IPS-15b (cell line): ENCODE data around the gene HGD.
"Not testable (repeated sequence)": the region's sequence is repeated elsewhere in the genome, so short reads cannot be mapped to it uniquely, and the experiment has no call there.

Source experiments
- H3K27me3 ChIP-seq: one replicate; pipeline ENCODE4 v1.6.1; 2013; ENCODE audit warnings: low read length; ENCODE audit not compliant: control insufficient read depth, insufficient read depth
- H3K36me3 ChIP-seq: one replicate; pipeline ENCODE4 v1.6.1; 2013; ENCODE audit warnings: low read length; ENCODE audit not compliant: control insufficient read depth, insufficient read depth
- H3K4me1 ChIP-seq: one replicate; pipeline ENCODE4 v1.6.1; 2013; ENCODE audit warnings: mild to moderate bottlenecking, low read length; ENCODE audit not compliant: control insufficient read depth, insufficient read depth
- H3K4me3 ChIP-seq: one replicate; pipeline ENCODE4 v1.5.1; 2013; ENCODE audit warnings: low read depth, low read length
- H3K9ac ChIP-seq: one replicate; pipeline ENCODE4 v1.6.1; 2013; ENCODE audit warnings: low read depth, mild to moderate bottlenecking, low read length
- H3K9me3 ChIP-seq: one replicate; pipeline ENCODE4 v1.6.1; 2013; ENCODE audit warnings: mild to moderate bottlenecking, low read length; ENCODE audit not compliant: control insufficient read depth, insufficient read depth

The HGD gene

DNA sequence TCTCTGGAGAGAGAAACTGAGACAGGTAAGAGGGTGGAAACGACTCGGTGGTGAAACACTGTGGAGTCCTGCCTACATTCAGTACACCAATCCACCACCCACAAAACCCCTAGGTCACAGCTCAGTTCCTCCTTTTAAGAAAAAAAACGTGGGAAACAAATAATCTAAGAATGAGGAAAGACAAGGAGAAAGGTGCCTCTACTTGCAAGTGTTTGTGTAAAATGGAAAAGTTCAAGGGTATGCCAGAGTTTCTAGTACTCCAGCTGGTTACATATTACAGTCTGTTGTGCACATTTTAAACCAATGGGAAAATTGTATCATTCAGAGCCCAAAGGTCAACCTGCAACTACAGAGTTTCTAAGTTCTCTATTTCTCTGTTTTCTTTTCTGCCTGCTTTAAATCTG, 32.2 kb downstream of the HGD start:
- no peaks in the 10 kb centered on the region for H3K4me1 ChIP-seq
- H3K27me3 ChIP-seq = no peaks in the 10 kb centered on the region
- no peaks in the 10 kb centered on the region for H3K9me3 ChIP-seq
- no peak overlapping the region for H3K4me3 ChIP-seq
- no peak overlapping the region for H3K9ac ChIP-seq
- no peaks in the 10 kb centered on the region for H3K36me3 ChIP-seq

DNA sequence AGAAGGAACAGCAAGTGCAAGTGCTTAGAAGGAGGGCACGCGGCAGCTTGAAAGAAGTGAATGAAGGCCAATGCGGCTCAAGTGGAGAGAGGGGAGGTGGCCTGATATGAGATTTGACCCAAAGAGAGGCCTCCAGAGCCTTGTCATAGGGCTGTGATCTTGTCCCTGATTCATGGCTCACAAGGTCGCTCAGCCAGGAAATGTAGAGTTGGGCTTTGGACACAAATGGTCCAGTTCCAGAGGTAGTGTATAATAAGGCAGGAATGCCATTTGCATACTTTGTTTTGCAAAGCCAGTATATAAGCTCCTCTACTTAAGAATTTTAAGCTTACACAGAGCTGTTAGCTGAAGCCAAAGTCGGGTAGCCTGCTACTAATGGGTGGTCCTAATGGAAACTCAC, 33.7 kb downstream of the HGD start:
- no peaks in the 10 kb centered on the region for H3K9me3 ChIP-seq
- no peaks in the 10 kb centered on the region for H3K36me3 ChIP-seq
- H3K4me1 ChIP-seq = no peaks in the 10 kb centered on the region
- no peak overlapping the region for H3K9ac ChIP-seq
- no peak overlapping the region for H3K4me3 ChIP-seq
- no peaks in the 10 kb centered on the region for H3K27me3 ChIP-seq

DNA sequence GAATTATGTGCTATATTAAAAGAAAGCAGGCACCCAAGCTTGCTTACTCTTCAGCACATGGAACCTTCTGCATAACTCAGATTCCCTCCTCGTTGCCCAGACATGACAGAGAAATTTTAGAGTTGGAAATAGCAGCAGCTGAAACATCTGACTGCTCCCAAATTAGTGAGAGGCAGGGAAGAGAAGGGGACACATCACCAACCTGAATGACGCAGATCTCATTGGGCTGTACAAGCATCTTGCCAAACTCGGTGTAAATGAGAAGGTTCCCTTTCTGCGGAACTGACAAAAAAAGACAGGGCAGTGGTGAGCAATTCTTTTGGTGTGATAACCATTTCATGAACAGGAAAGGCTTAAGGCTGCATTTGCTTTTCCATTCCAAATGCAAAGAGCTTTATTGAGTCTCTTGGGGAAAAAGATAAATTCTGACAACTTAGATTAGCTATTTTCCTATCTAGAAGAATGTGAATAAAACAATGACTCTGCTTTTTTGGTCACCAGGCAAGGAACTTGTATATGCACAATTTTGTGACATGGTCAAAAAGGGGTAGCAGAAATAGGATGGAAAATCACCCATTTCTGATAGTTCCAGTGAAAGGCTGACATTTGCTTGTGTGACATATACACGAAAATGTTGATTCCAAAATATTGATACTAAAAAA, 35.1 kb downstream of the HGD start:
- Histone ChIP-seq H3K9ac (no peak overlapping the region), H3K4me3 (no peak overlapping the region), H3K27me3 (no peaks in the 10 kb centered on the region), H3K36me3 (no peaks in the 10 kb centered on the region), H3K4me1 (no peaks in the 10 kb centered on the region), H3K9me3 (no peaks in the 10 kb centered on the region)

DNA sequence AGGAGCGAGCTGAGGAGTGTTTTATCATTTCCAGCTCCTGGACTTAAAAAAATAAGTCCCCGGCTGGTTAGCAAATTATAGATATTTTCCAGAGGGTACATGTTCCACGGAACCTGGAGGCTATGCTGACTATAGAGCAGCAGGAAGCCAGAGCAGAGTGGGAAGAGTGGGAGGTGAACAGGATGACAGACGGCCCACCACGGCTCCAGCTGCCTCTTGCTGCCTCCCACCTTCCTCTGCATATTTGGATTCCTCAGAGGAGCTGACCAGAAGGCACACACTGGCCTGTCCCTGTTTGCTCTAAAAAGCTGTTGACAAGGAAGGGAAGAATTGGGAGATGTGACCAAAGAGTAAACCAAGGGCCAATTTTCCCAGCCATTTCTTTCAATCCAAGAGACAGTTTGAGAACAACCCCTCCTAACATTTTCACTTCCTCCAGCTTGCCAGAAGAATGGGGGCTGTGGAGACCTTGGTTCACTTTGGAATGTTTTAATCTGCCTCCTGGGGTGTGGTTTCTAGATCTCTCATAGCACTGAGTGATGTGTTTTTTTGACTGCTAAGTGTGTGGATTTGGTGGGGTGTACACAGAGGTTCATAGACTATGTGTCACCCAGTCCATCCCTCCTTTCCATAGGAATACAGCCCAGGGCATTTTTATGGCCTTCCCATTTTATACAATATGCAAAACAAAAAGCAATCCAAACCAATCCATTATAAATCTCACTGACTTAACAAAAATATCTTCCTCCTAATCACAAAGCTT, 36.8 kb downstream of the HGD start:
- Histone ChIP-seq H3K27me3 (no peaks in the 10 kb centered on the region), H3K9ac (no peak overlapping the region), H3K9me3 (no peaks in the 10 kb centered on the region)

DNA sequence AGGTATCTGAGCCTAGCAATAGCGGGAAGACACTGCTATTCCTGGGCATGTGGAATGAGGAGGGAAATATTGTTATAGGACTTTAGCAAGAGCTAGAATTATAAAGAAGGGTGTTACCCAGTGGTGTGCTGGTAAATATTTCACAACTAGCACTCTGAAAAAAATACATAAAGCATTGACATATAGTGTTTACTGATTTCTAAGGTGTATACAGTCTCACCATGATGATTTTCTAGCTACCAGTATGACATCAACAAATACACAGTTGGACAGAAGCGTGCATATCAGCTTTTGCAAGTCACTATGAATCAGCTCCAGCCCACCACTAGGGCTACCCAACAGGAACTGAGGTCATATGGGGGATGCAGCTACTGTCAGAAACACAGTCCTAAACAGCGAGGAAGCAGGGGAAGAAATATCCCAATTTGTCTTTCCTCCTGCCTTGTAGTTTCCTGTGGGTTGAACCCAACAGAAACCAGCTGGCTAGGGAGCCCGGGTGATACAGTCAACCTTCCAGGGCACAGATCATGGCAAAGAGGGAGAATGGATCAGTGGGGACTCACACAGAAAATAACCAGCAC, 39.6 kb downstream of the HGD start:
- H3K36me3 ChIP-seq = no peaks in the 10 kb centered on the region
- no peaks in the 10 kb centered on the region for H3K4me1 ChIP-seq
- no peaks in the 10 kb centered on the region for H3K9me3 ChIP-seq
- H3K27me3 ChIP-seq = no peaks in the 10 kb centered on the region
- H3K9ac ChIP-seq = no peak overlapping the region
- no peak overlapping the region for H3K4me3 ChIP-seq

More for the DNA sequence above, 36.8 kb downstream of the HGD start:
- Histone ChIP-seq H3K4me3 (no peak overlapping the region), H3K4me1 (no peaks in the 10 kb centered on the region), H3K36me3 (no peaks in the 10 kb centered on the region)

DNA sequence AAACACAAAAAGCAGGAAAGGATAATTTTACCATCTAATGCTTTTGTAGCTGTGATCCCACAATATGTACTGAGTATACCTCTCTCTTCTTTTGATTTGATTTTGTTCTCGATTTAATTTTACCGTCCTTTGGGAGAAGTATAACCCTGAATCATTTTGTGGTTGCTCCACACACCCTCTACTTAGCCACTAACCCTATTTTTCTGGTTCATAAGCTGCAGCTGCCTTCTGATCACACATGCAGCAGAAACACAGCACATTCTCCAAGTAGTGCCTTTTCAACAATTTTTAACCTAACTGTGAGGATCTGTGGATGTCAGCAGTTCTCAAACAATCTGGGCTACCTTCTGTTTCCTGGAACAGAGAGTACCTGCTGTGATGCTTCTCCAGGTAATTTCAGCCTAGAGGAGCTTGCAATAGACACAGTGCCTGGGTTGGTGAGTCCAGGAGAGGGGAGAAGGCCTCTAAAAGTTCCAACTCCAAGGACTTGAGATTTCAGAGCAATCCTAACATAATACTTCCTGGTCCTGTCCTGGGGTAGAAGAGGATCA, 40.3 kb downstream of the HGD start:
- Histone ChIP-seq H3K9me3 (no peaks in the 10 kb centered on the region), H3K4me1 (no peaks in the 10 kb centered on the region), H3K4me3 (no peak overlapping the region), H3K27me3 (no peaks in the 10 kb centered on the region), H3K36me3 (no peaks in the 10 kb centered on the region), H3K9ac (no peak overlapping the region)

DNA sequence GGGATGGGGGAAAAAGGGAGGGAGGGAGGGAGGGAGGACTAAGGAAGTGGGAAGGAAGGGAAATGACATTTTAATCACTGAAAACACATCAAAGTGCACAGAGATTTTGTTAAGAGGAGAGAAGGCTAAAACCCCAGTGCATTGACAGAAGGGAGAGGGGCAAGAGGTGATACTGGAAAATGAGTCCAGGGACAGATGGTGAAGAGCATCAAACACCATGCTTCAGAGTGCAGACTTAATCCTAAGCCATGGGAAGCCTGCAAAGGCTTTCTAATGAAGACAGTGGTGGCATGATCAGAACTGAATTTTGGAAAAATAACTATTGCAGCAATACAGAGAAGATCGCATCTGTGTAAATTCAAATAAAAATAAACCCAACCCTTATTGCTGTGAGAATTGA, 41.8 kb downstream of the HGD start:
- Histone ChIP-seq H3K9ac (no peak overlapping the region), H3K36me3 (no peaks in the 10 kb centered on the region), H3K4me3 (no peak overlapping the region), H3K4me1 (no peaks in the 10 kb centered on the region), H3K9me3 (no peaks in the 10 kb centered on the region), H3K27me3 (no peaks in the 10 kb centered on the region)

DNA sequence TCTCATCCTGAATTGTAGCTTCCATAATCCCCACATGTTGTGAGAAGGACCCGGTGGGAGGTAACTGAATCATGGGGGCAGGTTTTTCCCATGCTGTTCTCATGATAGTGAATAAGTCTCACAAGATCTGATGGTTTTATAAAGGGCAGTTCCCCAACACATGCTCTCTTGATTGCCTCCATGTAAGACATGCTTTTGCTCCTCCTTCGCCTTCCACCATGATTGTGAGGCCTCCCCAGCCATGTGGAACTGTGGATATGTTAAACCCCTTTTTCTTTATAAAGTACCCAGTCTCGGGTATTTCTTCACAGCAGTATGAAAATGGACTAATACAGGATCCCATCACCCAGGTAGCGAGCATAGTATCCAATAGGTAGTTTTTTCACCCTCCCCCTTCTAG, 43.2 kb downstream of the HGD start:
- H3K9me3 ChIP-seq, H3K4me1 ChIP-seq, H3K27me3 ChIP-seq, H3K9ac ChIP-seq, H3K4me3 ChIP-seq, H3K36me3 ChIP-seq: not testable (repeated sequence)

DNA sequence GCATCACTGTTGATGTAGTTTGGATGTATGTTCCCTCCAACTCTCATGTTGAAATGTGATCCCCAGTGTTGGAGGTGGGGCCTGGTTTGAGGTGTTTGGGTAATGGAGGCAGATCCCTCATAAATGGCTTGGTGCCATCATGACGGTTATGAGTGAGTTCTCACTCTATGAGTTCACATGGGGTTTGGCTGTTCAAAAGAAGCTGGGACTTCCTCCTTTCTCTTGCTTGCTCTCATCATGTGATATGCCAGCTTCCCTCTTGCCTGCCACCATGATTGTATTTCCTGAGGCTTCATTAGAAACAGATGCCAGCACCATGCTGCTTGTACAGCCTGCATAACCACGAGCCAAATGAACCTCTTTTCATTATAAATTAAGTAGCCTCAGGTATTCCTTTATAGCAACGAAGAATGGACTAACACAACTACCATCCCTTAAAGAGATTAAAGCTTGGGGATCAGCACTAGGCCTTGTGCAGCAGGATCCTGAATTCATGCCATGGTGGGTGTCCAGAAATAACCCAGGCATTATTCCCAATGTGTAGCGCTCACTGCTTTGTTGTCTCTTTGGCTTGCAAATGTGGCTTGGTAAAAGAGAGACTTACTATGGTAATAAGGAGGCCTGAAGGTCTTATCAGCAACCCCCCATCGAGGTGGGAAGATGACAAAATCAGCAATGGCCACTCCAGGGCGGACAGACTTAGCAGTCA, 44.0 kb downstream of the HGD start:
- Histone ChIP-seq H3K36me3 (no peaks in the 10 kb centered on the region), H3K4me1 (no peaks in the 10 kb centered on the region), H3K9ac (no peak overlapping the region), H3K27me3 (no peaks in the 10 kb centered on the region), H3K4me3 (no peak overlapping the region), H3K9me3 (no peaks in the 10 kb centered on the region)

DNA sequence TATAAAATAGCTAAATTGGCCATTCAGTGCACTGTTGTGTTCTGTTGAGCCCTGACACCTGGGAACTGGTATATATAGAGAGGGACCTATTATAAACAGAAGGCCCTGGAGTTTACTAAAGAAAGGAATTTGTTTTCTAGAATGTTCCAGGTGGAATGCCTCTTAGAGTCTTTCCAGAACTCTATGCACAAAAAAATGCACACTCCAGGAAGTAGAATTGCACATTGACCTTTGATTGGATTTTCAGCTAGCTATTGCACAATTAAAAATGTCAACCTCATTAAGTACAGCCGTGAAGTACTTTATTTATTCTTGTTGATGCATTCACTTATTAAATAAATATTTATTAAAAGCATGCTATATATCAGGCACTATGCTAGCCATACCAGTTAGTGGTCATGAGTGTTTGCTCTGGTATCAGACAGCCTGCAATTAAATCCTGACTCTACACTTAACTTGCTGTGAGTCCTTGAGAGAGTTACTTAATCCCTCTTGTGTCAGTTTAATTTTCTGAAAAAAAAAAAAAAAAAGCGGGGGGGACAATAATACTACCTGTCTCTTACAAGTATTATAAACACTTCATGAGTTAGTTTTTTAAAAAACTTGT, 45.1 kb downstream of the HGD start:
- no peaks in the 10 kb centered on the region for H3K9me3 ChIP-seq
- H3K27me3 ChIP-seq = no peaks in the 10 kb centered on the region
- no peak overlapping the region for H3K9ac ChIP-seq
- no peak overlapping the region for H3K4me3 ChIP-seq
- no peaks in the 10 kb centered on the region for H3K36me3 ChIP-seq
- H3K4me1 ChIP-seq = no peaks in the 10 kb centered on the region

DNA sequence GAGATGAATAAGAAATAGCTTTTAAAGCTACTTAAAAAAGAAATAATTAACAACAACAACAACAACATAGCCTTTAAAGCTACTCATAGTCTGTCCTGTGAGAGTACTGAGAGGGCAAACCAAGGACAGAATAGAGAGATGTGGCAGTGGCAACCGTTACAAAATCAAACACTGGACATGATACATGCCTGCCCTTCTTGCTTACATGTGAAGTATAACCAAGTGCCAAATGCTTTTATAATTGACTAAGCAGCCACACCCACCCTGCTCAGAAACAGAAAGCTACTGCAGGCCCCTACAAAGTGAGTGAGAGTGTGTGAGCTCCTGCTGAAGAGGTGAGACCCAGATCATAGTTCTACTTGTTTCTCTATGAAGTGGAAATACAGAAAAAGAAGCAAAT, 47.5 kb downstream of the HGD start:
- Histone ChIP-seq H3K4me3 (no peak overlapping the region), H3K4me1 (no peaks in the 10 kb centered on the region), H3K9me3 (no peaks in the 10 kb centered on the region), H3K36me3 (no peaks in the 10 kb centered on the region), H3K27me3 (no peaks in the 10 kb centered on the region), H3K9ac (no peak overlapping the region)
